NB4 (cell line): Measurements from ENCODE around the gene NKAIN4.

Source experiments
- MYC ChIP-seq: IDR thresholded peaks from 2 replicates; pipeline ENCODE4 v1.6.1; 2011; ENCODE audit warnings: low read depth, low read length
- POLR2A ChIP-seq: IDR thresholded peaks from 2 replicates; pipeline ENCODE4 v1.6.1; 2011; ENCODE audit warnings: mild to moderate bottlenecking; ENCODE audit not compliant: insufficient read length; ENCODE audit errors: extremely low read depth
- TF ChIP-seq, protein P1 (sequence below): IDR thresholded peaks from one replicate; pipeline ENCODE4 v1.5.1; 2012; ENCODE audit warnings: low read depth, low read length

DNA sequence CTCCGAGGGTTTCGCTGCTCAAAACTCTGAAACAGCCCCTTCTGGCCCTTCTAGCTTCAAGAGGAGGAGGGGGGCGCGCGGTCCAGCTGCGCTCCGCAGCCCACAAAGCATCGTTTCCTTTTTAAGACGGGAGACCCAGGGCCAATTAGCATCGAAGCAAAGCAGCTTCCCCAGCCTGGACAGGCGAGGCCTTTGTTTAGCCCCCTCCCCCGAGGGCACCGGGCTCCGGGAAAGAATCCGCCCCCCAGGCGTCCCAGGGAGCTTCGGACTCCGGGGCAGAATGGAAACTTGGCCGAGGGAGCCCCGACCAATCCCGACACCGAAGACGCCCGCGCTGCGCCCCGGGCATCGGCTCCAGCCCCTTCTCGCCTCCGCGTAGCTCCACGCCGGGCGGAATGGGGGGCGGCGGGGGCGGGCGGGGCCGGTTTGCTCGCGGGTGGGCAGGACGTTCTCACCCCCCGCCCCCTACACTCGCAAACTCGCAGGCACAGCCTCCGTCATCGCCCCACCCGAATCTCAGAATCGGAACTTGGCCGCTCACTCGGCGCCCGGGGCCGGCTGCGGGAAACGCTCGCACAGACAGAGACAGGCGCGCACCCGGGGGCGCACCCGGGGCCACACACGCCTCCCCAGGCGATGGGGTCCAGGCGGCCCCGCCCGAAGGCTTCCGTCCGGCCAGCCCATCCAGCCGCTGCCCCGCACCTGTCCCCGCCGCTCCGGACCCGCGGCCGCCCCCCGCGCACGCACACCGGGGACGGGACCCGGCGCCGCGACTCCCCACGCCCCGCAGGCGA is 628 bp downstream of the NKAIN4 start:
- TF ChIP-seq POLR2A (no peak), MYC (no peak)
- TF ChIP-seq, protein P1, sequence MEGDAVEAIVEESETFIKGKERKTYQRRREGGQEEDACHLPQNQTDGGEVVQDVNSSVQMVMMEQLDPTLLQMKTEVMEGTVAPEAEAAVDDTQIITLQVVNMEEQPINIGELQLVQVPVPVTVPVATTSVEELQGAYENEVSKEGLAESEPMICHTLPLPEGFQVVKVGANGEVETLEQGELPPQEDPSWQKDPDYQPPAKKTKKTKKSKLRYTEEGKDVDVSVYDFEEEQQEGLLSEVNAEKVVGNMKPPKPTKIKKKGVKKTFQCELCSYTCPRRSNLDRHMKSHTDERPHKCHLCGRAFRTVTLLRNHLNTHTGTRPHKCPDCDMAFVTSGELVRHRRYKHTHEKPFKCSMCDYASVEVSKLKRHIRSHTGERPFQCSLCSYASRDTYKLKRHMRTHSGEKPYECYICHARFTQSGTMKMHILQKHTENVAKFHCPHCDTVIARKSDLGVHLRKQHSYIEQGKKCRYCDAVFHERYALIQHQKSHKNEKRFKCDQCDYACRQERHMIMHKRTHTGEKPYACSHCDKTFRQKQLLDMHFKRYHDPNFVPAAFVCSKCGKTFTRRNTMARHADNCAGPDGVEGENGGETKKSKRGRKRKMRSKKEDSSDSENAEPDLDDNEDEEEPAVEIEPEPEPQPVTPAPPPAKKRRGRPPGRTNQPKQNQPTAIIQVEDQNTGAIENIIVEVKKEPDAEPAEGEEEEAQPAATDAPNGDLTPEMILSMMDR = no peak
